Measurements from ENCODE around the gene NRG3. TPM values are rescaled to one million over a fixed set of nuclear protein-coding genes. Genes with fewer than 3 reads are reported as not detected.

Gene NRG3
- total RNA-seq, 2 experiments from 2014 or later, result not detected

DNA sequence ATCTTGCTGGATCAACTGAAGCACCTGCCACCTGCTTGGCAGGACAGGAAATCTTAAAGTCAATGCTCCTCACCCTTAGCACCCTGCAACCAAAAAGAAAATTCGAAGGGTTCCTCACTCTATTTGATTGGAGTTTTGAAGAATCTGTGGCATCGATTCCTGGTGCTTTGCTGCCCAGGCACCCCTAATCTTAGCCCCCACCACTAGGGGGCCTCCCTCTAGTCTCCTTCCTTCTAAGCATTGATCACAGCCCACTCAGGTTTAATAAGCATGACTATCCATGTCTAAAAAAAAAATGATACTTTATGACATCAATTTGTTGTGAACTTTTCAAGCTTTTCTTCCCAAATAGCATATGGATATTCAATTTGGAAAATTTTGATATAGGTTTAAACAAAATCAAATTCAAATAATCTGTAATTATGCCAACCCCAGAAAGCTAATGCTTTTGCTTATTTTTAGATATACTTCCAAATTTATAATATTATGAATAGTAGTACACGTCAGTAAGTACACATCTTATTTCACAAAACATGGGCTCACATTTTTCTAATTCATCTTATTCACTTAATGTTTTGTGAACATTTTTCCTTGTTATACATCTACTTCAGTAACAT, 45.3 kb downstream of the NRG3 start:
- H3K27me3 Mint-ChIP-seq, result peaks cover 4% of the 10 kb centered on the region
- H3K27ac Mint-ChIP-seq, result no peak overlapping the region
- DNase-seq (peak; percentile 34), ATAC-seq (no peak)
- ChIA-PET POLR2A (no interaction called here), CTCF (interaction anchor here (0.6 kb wide), 1 partner anchor 705 kb away, joined by 3 read pairs; no protein-coding TSS in a partner anchor)
- no peaks in the 10 kb centered on the region for H3K4me1 Mint-ChIP-seq
- intact Hi-C loops (cut with DNase I, micrococcal nuclease), result loop anchor here in 1 of 2 experiments (5.0 kb wide), 1 partner anchor 1952 kb away; no protein-coding TSS in a partner anchor
- H3K36me3 Mint-ChIP-seq (ENCODE audit: low read depth), result no peaks in the 10 kb centered on the region
- H3K9me3 Mint-ChIP-seq (ENCODE audit: low read depth), result peaks cover 3% of the 10 kb centered on the region
- no peak overlapping the region for H3K4me3 Mint-ChIP-seq

DNA sequence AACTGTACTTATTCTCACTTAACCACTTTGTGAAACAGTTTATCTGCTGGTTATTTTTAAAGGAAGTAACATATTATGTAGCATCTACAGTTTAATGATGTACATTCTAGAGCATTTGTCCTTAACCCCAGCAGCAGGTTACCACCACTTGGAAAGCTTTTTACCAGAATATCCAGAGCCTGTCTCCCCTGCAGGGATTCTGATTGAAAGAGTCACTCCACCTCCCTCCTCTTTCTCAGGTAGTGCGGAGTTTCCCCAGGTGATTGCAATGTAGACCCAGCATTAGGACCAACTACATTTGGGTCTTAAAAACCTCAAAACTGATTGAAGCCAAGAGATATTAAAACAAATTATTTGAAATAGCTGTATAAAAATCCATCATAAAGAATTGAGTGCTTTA, 53.1 kb downstream of the NRG3 start:
- no peak for DNase-seq
- ATAC-seq, result no peak
- CTCF ChIA-PET, result no interaction called here
- Mint-ChIP-seq H3K27me3 (peaks cover 4% of the 10 kb centered on the region), H3K4me1 (no peaks in the 10 kb centered on the region), H3K36me3 (ENCODE audit: low read depth) (no peaks in the 10 kb centered on the region), H3K9me3 (ENCODE audit: low read depth) (peaks cover 7% of the 10 kb centered on the region), H3K4me3 (no peak overlapping the region), H3K27ac (no peak overlapping the region)
- POLR2A ChIA-PET, result no interaction called here
- intact Hi-C loops (cut with DNase I, micrococcal nuclease), result no loop called here

DNA sequence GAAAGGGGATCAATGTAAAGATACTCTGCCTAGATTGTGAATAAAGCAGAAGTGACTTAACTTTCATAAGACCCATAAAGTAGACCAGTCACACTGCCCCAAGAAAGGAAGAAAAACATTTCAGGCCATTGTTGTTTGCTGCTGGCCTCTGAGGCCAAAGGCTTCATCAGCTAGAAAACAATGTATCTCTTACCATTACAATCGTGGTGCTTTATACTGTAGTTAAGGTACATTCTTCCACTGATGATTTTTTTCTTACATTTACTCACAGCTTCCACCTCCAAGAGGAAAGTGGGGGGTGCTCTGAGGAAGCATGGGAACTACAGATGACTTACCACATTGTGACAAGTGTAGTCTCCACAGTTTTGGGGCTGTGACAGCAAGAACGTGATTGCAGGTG, 68.6 kb downstream of the NRG3 start:
- no peak overlapping the region for H3K4me3 Mint-ChIP-seq
- no peak for DNase-seq
- no peaks in the 10 kb centered on the region for H3K36me3 Mint-ChIP-seq (ENCODE audit: low read depth)
- no peaks in the 10 kb centered on the region for H3K27me3 Mint-ChIP-seq
- ChIA-PET POLR2A (no interaction called here), CTCF (interaction anchor here (0.5 kb wide), 1 partner anchor 415 kb away, joined by 4 read pairs; no protein-coding TSS in a partner anchor)
- intact Hi-C loops (cut with DNase I, micrococcal nuclease), result no loop called here
- peaks cover 2% of the 10 kb centered on the region for H3K9me3 Mint-ChIP-seq (ENCODE audit: low read depth)
- no peak for ATAC-seq
- H3K27ac Mint-ChIP-seq, result no peak overlapping the region
- no peaks in the 10 kb centered on the region for H3K4me1 Mint-ChIP-seq

DNA sequence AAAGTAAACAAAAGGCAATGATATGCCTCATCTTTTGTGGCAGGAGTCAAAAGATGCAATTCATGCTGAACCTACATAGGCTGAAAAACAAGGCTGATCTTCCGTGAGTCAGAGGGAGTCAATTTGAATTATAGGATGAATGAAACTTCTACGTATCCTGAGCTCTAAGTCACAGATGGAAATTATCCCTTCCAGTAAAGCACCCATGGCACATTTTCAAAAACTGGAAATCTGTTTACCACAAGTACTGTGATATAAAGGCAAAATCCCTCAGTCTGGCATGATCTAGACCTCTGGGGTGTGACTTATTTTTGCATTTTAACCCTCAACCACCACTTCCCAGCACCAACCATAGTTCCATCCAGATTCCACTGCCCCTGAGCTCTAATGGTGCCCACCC, 69.6 kb downstream of the NRG3 start:
- no peak for DNase-seq
- H3K9me3 Mint-ChIP-seq (ENCODE audit: low read depth), result peaks cover 2% of the 10 kb centered on the region
- POLR2A ChIA-PET, result no interaction called here
- H3K4me1 Mint-ChIP-seq, result no peaks in the 10 kb centered on the region
- H3K4me3 Mint-ChIP-seq, result no peak overlapping the region
- no peak overlapping the region for H3K27ac Mint-ChIP-seq
- ATAC-seq, result no peak
- CTCF ChIA-PET, result no interaction called here
- H3K27me3 Mint-ChIP-seq, result no peaks in the 10 kb centered on the region
- intact Hi-C loops (cut with DNase I, micrococcal nuclease), result no loop called here
- H3K36me3 Mint-ChIP-seq (ENCODE audit: low read depth), result no peaks in the 10 kb centered on the region

DNA sequence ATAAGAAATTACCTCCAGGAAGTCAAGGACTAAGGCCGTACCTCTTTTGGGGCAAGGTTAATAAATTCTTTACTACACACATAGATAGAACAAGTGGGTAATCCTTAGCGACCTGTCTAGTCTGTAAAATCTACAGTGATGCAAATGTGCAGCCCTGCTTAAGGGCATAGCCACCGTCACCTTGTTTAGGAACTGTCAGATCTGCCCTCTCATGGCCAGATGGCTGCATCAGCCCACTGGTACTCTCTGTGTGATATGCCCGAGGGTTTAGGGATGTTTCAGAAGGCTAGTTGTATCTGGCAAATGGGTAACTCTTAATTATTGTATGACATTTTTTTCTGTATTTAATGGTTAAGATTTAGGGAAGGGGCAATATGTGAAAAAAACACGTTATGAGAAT, 74.3 kb downstream of the NRG3 start:
- Mint-ChIP-seq H3K9me3 (ENCODE audit: low read depth) (peaks cover 2% of the 10 kb centered on the region), H3K4me3 (no peak overlapping the region), H3K4me1 (no peaks in the 10 kb centered on the region), H3K27ac (no peak overlapping the region), H3K27me3 (no peaks in the 10 kb centered on the region), H3K36me3 (ENCODE audit: low read depth) (no peaks in the 10 kb centered on the region)
- no peak for ATAC-seq
- no peak for DNase-seq
- ChIA-PET POLR2A (no interaction called here), CTCF (no interaction called here)
- intact Hi-C loops (cut with DNase I, micrococcal nuclease), result no loop called here

DNA sequence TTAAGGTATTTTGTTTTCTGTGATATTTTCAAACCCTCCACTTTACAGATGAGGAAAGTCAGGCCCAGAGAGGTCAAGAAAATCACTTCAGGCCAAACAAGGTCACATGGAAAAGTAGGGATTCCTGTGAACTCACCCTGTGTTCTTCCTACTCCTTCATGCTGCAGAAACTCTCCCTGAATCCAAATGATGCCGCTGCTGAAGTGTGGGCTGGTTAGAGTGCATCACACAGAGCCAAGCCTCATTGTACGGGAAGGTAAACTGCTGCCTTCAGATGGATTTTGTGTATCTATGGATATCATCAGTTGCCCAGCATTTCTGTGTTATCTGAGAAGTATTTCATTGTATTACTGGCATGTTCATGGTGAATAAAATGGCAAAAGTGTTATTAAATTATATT, 75.4 kb downstream of the NRG3 start:
- ATAC-seq, result no peak

DNA sequence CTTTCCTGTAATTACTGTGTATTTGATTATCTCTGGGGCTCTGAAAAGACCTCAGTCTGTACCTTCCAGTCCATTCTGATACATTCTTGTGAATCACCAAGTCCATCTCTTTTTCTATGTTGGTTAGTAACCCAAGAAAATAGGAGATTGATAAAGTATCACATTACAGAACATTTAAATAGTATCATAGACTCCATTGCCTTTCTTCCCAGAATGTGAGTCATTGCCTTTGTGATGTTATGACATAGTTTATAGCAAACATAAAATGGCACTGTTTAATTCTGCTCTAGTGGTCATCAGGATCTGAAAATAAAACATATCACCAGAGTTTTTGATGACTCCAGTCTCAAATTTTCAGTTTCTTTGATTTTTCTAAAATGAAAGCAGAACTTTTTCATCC, 78.4 kb downstream of the NRG3 start:
- no peaks in the 10 kb centered on the region for H3K9me3 Mint-ChIP-seq (ENCODE audit: low read depth)
- CTCF ChIA-PET, result no interaction called here
- POLR2A ChIA-PET, result no interaction called here
- no peaks in the 10 kb centered on the region for H3K4me1 Mint-ChIP-seq
- no peak overlapping the region for H3K4me3 Mint-ChIP-seq
- H3K27ac Mint-ChIP-seq, result no peak overlapping the region
- H3K36me3 Mint-ChIP-seq (ENCODE audit: low read depth), result no peaks in the 10 kb centered on the region
- ATAC-seq (no peak), DNase-seq (no peak)
- H3K27me3 Mint-ChIP-seq, result no peaks in the 10 kb centered on the region
- intact Hi-C loops (cut with DNase I, micrococcal nuclease), result no loop called here

More for the DNA sequence above, 75.4 kb downstream of the NRG3 start:
- CTCF ChIA-PET, result interaction anchor here (1.1 kb wide), 1 partner anchor 12 kb away, joined by 3 read pairs; no protein-coding TSS in a partner anchor
- Mint-ChIP-seq H3K36me3 (ENCODE audit: low read depth) (no peaks in the 10 kb centered on the region), H3K4me3 (no peak overlapping the region), H3K27ac (no peak overlapping the region), H3K4me1 (no peaks in the 10 kb centered on the region), H3K9me3 (ENCODE audit: low read depth) (peaks cover 2% of the 10 kb centered on the region), H3K27me3 (no peaks in the 10 kb centered on the region)
- DNase-seq, result no peak
- intact Hi-C loops (cut with DNase I, micrococcal nuclease), result no loop called here
- POLR2A ChIA-PET, result no interaction called here

DNA sequence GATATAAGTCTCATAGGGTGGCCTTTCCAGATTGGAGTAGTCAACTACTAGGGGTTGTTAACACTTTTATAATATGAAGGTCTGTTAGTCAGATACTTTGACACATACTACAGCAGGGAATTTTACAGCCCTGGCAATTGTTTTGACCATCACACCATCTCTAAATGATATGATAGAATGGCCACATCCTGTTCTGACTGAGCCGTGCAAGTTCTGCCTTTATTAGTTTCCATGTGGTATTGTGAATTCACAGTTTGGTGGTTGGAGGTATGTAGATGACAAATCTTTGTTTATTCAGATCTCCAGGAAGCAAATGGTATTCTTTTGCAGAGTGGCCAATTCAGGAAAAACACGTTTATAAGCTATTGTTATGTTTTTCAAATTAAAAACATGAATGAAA, 83.0 kb downstream of the NRG3 start:
- Mint-ChIP-seq H3K9me3 (ENCODE audit: low read depth) (no peaks in the 10 kb centered on the region), H3K4me1 (no peaks in the 10 kb centered on the region), H3K27me3 (no peaks in the 10 kb centered on the region), H3K4me3 (no peak overlapping the region), H3K36me3 (ENCODE audit: low read depth) (no peaks in the 10 kb centered on the region), H3K27ac (no peak overlapping the region)
- DNase-seq (no peak), ATAC-seq (no peak)
- intact Hi-C loops (cut with DNase I, micrococcal nuclease), result no loop called here
- CTCF ChIA-PET, result interaction anchor here (0.8 kb wide), 1 partner anchor 9 kb away, joined by 3 read pairs; no protein-coding TSS in a partner anchor
- POLR2A ChIA-PET, result no interaction called here

DNA sequence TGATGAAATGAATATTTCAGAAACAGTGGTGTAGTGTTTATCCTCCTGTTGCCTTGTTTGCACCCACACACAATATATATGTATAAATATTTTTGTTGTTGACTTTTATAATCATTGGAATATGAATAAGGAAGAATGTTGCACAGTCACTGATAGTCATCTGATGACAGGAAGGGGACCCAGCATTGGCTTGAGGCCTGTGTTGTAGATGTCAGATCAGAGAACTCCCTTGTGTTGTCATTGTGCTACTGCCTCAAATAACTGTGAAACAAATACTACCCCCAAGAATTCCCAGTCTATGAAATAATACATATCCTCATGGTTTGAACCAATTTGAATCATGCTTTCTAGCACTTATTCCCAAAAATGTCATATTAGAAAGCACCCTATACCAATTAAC, 84.0 kb downstream of the NRG3 start:
- intact Hi-C loops (cut with DNase I, micrococcal nuclease), result no loop called here

DNA sequence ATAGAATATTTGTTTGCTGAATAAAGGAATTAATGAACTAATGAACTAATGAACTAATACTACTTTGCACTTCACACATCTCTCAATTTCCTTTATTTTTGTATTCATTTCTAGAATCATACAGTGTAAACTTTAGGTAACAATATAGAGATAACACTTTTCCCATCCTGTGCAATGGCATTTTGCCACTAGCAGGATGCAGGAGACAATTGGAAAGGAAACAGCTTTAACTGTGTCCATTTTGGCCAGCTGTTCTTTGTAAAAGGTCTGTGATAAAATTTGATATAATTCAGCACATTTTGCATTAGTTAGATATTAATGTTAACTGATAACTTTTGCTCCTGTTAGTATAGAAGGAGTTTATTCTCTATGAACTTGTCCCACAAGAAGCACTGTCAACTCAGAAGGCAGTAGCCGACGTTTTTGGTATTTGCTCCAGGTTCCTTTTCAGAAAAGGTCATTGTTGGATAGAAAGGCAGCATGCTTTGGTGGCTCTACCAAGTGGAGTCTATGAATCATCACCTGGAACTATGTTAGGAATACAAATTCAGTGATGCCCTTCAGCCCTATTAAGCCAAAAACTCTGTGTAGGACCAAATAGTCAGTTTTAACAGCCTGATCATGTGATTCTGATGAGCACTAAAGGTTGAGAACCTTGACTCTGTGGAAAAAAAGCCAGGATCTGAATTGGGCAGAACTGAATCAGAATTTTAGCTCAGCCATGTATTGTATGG, 86.6 kb downstream of the NRG3 start:
- H3K27me3 Mint-ChIP-seq, result no peaks in the 10 kb centered on the region
- no peak overlapping the region for H3K4me3 Mint-ChIP-seq
- ATAC-seq, result no peak
- H3K36me3 Mint-ChIP-seq (ENCODE audit: low read depth), result no peaks in the 10 kb centered on the region
- DNase-seq, result no peak
- CTCF ChIA-PET, result interaction anchor here (0.8 kb wide), 1 partner anchor 12 kb away, joined by 3 read pairs; no protein-coding TSS in a partner anchor
- no peaks in the 10 kb centered on the region for H3K4me1 Mint-ChIP-seq
- intact Hi-C loops (cut with DNase I, micrococcal nuclease), result no loop called here
- POLR2A ChIA-PET, result no interaction called here
- H3K27ac Mint-ChIP-seq, result no peak overlapping the region
- H3K9me3 Mint-ChIP-seq (ENCODE audit: low read depth), result peaks cover 2% of the 10 kb centered on the region

More for the DNA sequence above, 84.0 kb downstream of the NRG3 start:
- no peak overlapping the region for H3K4me3 Mint-ChIP-seq
- no peaks in the 10 kb centered on the region for H3K9me3 Mint-ChIP-seq (ENCODE audit: low read depth)
- no peaks in the 10 kb centered on the region for H3K4me1 Mint-ChIP-seq
- no peaks in the 10 kb centered on the region for H3K36me3 Mint-ChIP-seq (ENCODE audit: low read depth)
- DNase-seq (no peak), ATAC-seq (no peak)
- H3K27me3 Mint-ChIP-seq, result no peaks in the 10 kb centered on the region
- H3K27ac Mint-ChIP-seq, result no peak overlapping the region
- POLR2A ChIA-PET, result no interaction called here
- CTCF ChIA-PET, result no interaction called here

DNA sequence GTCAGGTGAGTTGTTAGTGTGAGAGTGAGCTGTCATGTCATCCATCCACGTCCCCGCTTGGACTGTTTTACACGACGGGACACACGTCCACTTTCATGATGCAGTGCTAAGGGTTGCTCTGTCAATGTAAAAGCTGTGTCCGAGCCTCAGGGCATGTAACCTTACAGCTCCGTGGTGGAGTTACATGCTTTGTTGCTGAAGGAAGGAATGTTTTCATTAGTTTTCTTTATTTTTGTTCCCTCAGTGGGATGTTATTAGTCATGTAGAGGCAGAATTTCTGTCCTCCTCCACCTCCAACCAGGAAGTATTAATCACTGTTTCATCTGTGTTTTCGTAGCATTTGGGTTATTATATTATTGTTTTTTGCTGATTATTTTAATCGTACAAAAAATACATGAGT, 88.6 kb downstream of the NRG3 start:
- Mint-ChIP-seq H3K27ac (no peak overlapping the region), H3K9me3 (ENCODE audit: low read depth) (peaks cover 2% of the 10 kb centered on the region), H3K27me3 (no peaks in the 10 kb centered on the region), H3K4me3 (no peak overlapping the region), H3K36me3 (ENCODE audit: low read depth) (no peaks in the 10 kb centered on the region), H3K4me1 (no peaks in the 10 kb centered on the region)
- ATAC-seq (no peak), DNase-seq (no peak)
- intact Hi-C loops (cut with DNase I, micrococcal nuclease), result no loop called here
- ChIA-PET CTCF (no interaction called here), POLR2A (no interaction called here)

DNA sequence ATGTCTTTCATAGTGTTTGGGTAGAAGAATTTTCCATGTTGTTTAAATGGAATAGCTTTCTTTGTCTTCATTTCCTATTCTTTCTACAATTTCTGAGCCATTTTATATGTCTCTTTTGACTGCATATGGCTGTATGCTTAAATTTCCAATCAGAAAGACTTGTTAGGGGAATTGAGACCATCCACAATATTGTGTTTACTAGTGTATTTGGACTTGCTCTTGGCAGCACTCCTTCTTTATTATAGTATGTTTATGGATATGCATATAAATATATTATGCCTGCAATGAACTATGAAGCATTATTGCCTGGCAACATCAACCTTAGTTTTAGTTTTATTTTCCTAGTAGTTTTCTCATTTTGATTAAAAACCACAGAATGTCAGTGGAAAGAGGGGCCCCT, 92.7 kb downstream of the NRG3 start:
- ATAC-seq (no peak), DNase-seq (no peak)
- POLR2A ChIA-PET, result no interaction called here
- H3K4me3 Mint-ChIP-seq, result no peak overlapping the region
- intact Hi-C loops (cut with DNase I, micrococcal nuclease), result no loop called here
- H3K36me3 Mint-ChIP-seq (ENCODE audit: low read depth), result no peaks in the 10 kb centered on the region
- CTCF ChIA-PET, result no interaction called here
- H3K4me1 Mint-ChIP-seq, result no peaks in the 10 kb centered on the region
- peaks cover 16% of the 10 kb centered on the region for H3K9me3 Mint-ChIP-seq (ENCODE audit: low read depth)
- no peak overlapping the region for H3K27ac Mint-ChIP-seq
- no peaks in the 10 kb centered on the region for H3K27me3 Mint-ChIP-seq

All from activated CD4-positive, alpha-beta T cell treated with anti-CD3 and anti-CD28 coated beads for 36 hours (primary cell).